Measurements from ENCODE around the gene ZNF57. TPM values are rescaled to one million over a fixed set of nuclear protein-coding genes. Genes with fewer than 3 reads are reported as not detected.
A peak's percentile ranks its signal among the peaks of the same experiment; 100 is the strongest.

The ZNF57 gene
- total and polyA plus RNA-seq, 9 of the 15 experiments (the other 6 are each of a cell fraction or from before 2014, with no cell fraction given): 3.9 to 13.5 (median 7.8) TPM

DNA sequence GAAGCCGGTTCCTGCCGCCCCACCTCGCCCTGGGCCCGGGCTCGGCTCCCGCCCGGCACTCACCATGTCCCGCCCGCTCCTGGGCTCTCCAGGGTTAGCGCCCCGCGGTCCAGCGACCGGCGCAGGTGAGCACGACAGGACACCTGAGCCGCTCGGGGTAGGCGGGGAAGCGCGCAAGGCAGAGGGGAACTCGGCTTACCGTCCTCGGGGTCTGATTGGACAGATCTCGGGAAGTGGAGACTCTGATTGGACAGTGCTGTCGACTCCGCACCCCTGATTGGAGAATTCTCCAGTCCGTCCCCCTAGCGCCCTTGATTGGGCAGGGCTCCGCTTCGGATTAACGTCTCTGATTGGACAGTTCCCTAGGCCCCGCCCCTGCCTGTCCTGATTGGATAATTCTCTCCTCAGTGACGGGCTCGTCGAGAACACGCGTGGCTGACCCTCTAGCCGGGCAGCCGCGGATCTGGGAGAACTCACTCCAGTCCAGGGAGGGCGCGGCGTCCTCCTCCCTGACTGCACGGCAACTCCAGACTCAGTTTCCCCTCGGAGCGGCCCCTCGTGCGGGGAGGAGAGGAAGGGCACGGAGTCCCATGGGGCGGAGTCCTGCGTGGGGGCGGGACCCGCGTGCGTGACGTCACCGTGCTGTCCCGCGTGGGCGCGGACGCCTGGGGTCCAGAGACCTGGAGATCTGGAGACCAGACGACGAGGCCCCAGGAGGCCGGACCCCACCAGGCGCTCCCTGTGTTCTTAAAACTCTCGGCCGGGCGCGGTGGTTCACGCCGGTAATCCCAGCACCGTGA lies 44.2 kb downstream of the ZNF57 start, which contains the start of gene ZNF77 (continued):
- TF ChIP-seq FOXP4 (CRISPR knock-in tag; IDR thresholded peaks at IDR 0.05; ENCODE audit: borderline replicate concordance) (peak; percentile 10; the same call in 1 of the 2 replicates), SNAPC5 (CRISPR knock-in tag; IDR thresholded peaks at IDR 0.05) (no peak), ZNF324 (CRISPR knock-in tag; IDR thresholded peaks at IDR 0.05) (0 out of 2 replicates have a peak, but pooled peaks have one; percentile 45), ZNF778 (CRISPR knock-in tag; IDR thresholded peaks at IDR 0.05) (no peak), RFX5 (IDR thresholded peaks at IDR 0.05; ENCODE audit: low read depth, low read length) (peak; percentile 12; the same call in 1 of the 2 replicates), SMARCA5 (IDR thresholded peaks at IDR 0.05) (no peak), SMAD3 (CRISPR knock-in tag; conservative IDR thresholded peaks at IDR 0.05) (no peak; the same call in 1 of the 2 replicates), ARHGAP35 (IDR thresholded peaks at IDR 0.05; ENCODE audit: partially characterized antibody) (no peak), MYC (IDR thresholded peaks at IDR 0.05; ENCODE audit: low read depth, low read length) (no peak), MYC (CRISPR knock-in tag; IDR thresholded peaks at IDR 0.05; ENCODE audit: borderline replicate concordance, low read depth) (peak; percentile 84; the same call in 1 of the 2 replicates), ELF1 (tag; IDR thresholded peaks at IDR 0.05) (no peak), ZNF785 (CRISPR knock-in tag; IDR thresholded peaks at IDR 0.05) (no peak), KDM4B (IDR thresholded peaks at IDR 0.05; ENCODE audit: borderline replicate concordance in 2 of 2, low read depth in 1 of 2) (no peak), EWSR1 (IDR thresholded peaks at IDR 0.05; ENCODE audit: borderline replicate concordance, low read depth, partially characterized antibody) (no peak), EP400 (IDR thresholded peaks at IDR 0.05) (peak; percentile 90), ZNF217 (CRISPR knock-in tag; IDR thresholded peaks at IDR 0.05) (no peak), ZNF589 (CRISPR knock-in tag; IDR thresholded peaks at IDR 0.05; ENCODE audit: low read depth) (peak; percentile 85), ZNF280A (IDR thresholded peaks at IDR 0.05; ENCODE audit: low read depth, partially characterized antibody) (no peak), ZC3H4 (CRISPR knock-in tag; IDR thresholded peaks at IDR 0.05; ENCODE audit: borderline replicate concordance) (no peak), FUS (optimal IDR thresholded peaks at IDR 0.05; ENCODE audit: low read depth, low read length) (no peak), CSDE1 (IDR thresholded peaks at IDR 0.05) (no peak)
- TF ChIP-seq, protein P1, sequence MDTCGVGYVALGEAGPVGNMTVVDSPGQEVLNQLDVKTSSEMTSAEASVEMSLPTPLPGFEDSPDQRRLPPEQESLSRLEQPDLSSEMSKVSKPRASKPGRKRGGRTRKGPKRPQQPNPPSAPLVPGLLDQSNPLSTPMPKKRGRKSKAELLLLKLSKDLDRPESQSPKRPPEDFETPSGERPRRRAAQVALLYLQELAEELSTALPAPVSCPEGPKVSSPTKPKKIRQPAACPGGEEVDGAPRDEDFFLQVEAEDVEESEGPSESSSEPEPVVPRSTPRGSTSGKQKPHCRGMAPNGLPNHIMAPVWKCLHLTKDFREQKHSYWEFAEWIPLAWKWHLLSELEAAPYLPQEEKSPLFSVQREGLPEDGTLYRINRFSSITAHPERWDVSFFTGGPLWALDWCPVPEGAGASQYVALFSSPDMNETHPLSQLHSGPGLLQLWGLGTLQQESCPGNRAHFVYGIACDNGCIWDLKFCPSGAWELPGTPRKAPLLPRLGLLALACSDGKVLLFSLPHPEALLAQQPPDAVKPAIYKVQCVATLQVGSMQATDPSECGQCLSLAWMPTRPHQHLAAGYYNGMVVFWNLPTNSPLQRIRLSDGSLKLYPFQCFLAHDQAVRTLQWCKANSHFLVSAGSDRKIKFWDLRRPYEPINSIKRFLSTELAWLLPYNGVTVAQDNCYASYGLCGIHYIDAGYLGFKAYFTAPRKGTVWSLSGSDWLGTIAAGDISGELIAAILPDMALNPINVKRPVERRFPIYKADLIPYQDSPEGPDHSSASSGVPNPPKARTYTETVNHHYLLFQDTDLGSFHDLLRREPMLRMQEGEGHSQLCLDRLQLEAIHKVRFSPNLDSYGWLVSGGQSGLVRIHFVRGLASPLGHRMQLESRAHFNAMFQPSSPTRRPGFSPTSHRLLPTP (IDR thresholded peaks at IDR 0.05; ENCODE audit: borderline replicate concordance, extremely low read depth, insufficient read length): no peak

All from K562 (cell line).